Neural cell (in vitro differentiated cells): ENCODE data around the gene NR2C2. TPM values are rescaled to one million over a fixed set of nuclear protein-coding genes. Genes with fewer than 3 reads are reported as not detected.

Experiments used
- H2AFZ ChIP-seq: fragments of 200-600, 300-800 bp; sonication (generic), shearing (Covaris generic); 2 replicates; pipeline ENCODE4 v1.6.0; 2014; ENCODE audit warnings: low read depth, mild to moderate bottlenecking, antibody characterized with exemption, low read length, moderate library complexity
- H3F3A ChIP-seq: fragments of 200-600 bp; shearing (Covaris generic); 2 replicates; pipeline ENCODE4 v1.6.1; 2016; ENCODE audit warnings: mild to moderate bottlenecking, moderate library complexity, mixed read lengths, antibody characterized with exemption, low read length; ENCODE audit not compliant: insufficient read depth, poor library complexity, severe bottlenecking
- H3K27ac ChIP-seq: fragments of 200-600, 300-800 bp; sonication (generic), shearing (Covaris generic); 2 replicates; pipeline ENCODE4 v1.5.1; 2014; ENCODE audit warnings: mild to moderate bottlenecking, low read length, moderate library complexity
- H3K27me3 ChIP-seq: fragments of 300-800, 200-600 bp; sonication (generic), shearing (Covaris generic); 2 replicates; pipeline ENCODE4 v1.6.0; 2014; ENCODE audit warnings: mild to moderate bottlenecking, low read depth, low read length, moderate library complexity; ENCODE audit not compliant: insufficient read depth
- H3K36me3 ChIP-seq: fragments of 300-800, 200-600 bp; sonication (generic), shearing (Covaris generic); 2 replicates; pipeline ENCODE4 v1.5.1; 2014; ENCODE audit warnings: mild to moderate bottlenecking, antibody characterized with exemption, low read length, moderate library complexity; ENCODE audit not compliant: insufficient read depth
- H3K4me2 ChIP-seq: fragments of 300-800, 200-600 bp; sonication (generic), shearing (Covaris generic); 2 replicates; pipeline ENCODE4 v1.6.0; 2014; ENCODE audit warnings: mild to moderate bottlenecking, low read length
- H3K4me3 ChIP-seq: fragments of 300-800, 200-600 bp; sonication (generic), shearing (Covaris generic); 2 replicates; pipeline ENCODE4 v1.5.1; 2014; ENCODE audit warnings: mild to moderate bottlenecking, low read length, moderate library complexity
- H3K79me2 ChIP-seq: fragments of 200-600 bp; shearing (Covaris generic); replicated peaks from 2 replicates; pipeline ENCODE4 v1.6.0; 2014; ENCODE audit warnings: mild to moderate bottlenecking, low read length, moderate library complexity; ENCODE audit not compliant: insufficient read depth
- H3K9ac ChIP-seq: fragments of 300-800, 200-600 bp; sonication (generic), shearing (Covaris generic); 2 replicates; pipeline ENCODE4 v1.6.1; 2016; ENCODE audit warnings: mild to moderate bottlenecking, low read length, mixed read lengths
- H3K9me2 ChIP-seq: fragments of 200-600 bp; shearing (Covaris generic); 2 replicates; pipeline ENCODE4 v1.6.1; 2016; ENCODE audit warnings: mild to moderate bottlenecking, low read length, mixed read lengths; ENCODE audit not compliant: insufficient read depth
- H3K9me3 ChIP-seq: fragments of 200-600, 300-800 bp; sonication (generic), shearing (Covaris generic); 2 replicates; pipeline ENCODE4 v1.6.1; 2016; ENCODE audit warnings: mild to moderate bottlenecking, mixed run types, low read length, moderate library complexity, mixed read lengths
- H4K20me1 ChIP-seq: fragments of 200-600 bp; shearing (Covaris generic); 2 replicates; pipeline ENCODE4 v1.6.1; 2016; ENCODE audit warnings: mild to moderate bottlenecking, mixed run types; ENCODE audit not compliant: insufficient read depth
- EP300 ChIP-seq: fragments of 450-650 bp; conservative IDR thresholded peaks from 2 replicates; pipeline ENCODE4 v1.6.1; 2014; ENCODE audit warnings: antibody characterized with exemption, mild to moderate bottlenecking, moderate library complexity; ENCODE audit not compliant: poor library complexity, severe bottlenecking
- EZH2 ChIP-seq: fragments of 200-600, 300-800 bp; shearing (Covaris generic), sonication (generic); IDR thresholded peaks from 2 replicates; pipeline ENCODE4 v1.6.1; 2014; ENCODE audit warnings: antibody characterized with exemption, low read length, borderline replicate concordance, mild to moderate bottlenecking; ENCODE audit not compliant: insufficient read depth, poor library complexity, severe bottlenecking
- MXI1 ChIP-seq: fragments of 450-650 bp; conservative IDR thresholded peaks from 2 replicates; pipeline ENCODE4 v1.6.1; 2014; ENCODE audit warnings: antibody characterized with exemption, mild to moderate bottlenecking; ENCODE audit not compliant: poor library complexity, severe bottlenecking
- POLR2AphosphoS5 ChIP-seq: IDR thresholded peaks from 2 replicates; pipeline ENCODE4 v1.6.1; 2012
- RAD21 ChIP-seq: fragments of 450-650 bp; conservative IDR thresholded peaks from 2 replicates; pipeline ENCODE4 v1.6.1; 2014; ENCODE audit warnings: antibody characterized with exemption, mild to moderate bottlenecking, moderate library complexity
- SMC3 ChIP-seq: fragments of 450-650 bp; conservative IDR thresholded peaks from 2 replicates; pipeline ENCODE4 v1.6.1; 2014; ENCODE audit warnings: antibody characterized with exemption, mild to moderate bottlenecking, moderate library complexity; ENCODE audit not compliant: poor library complexity
- TAF1 ChIP-seq: IDR thresholded peaks from 2 replicates; pipeline ENCODE4 v1.6.1; 2012; ENCODE audit warnings: low read depth
- polyA plus RNA-seq: library from polyadenylated mRNA; depleted of rRNA; stranded (reverse); fragments of >200 nt; gene quantifications from 2 replicates; pipeline ENCODE4 v1.2.3, GENCODE V29; 2014
- TF ChIP-seq, protein P1 (sequence below): fragments of 450-650 bp; IDR thresholded peaks from 2 replicates; pipeline ENCODE4 v1.5.1; 2014; ENCODE audit warnings: antibody characterized with exemption, mild to moderate bottlenecking, moderate library complexity; ENCODE audit not compliant: poor library complexity, severe bottlenecking
- TF ChIP-seq, protein P2 (sequence below): IDR thresholded peaks from 2 replicates; pipeline ENCODE4 v1.6.1; 2012; ENCODE audit warnings: borderline replicate concordance

NR2C2 gene
- polyA plus RNA-seq, 1 donor from 2014 or later = 37.5 TPM

DNA sequence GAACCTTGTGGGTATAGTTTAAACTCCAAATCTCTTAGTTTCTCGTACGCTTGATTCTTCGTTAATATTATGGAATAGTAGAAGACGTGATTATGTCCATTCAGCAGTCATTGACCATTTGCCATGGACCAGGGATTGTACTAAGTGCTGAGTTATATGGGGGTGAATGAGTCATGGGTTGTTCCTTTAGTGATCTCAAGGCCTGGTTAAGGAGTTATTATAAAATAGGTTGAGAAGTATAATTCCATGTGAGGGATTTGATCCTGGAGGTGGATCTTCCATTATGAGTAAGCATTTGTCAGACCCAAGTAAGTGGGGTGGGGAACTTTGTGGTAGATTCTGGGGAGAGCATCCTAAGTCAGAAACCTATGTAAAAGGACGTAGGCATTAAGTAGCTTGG, 15.4 kb downstream of the NR2C2 start:
- Histone ChIP-seq H4K20me1 (no peaks in the 10 kb centered on the region), H3K4me3 (no peak overlapping the region), H3K27me3 (no peaks in the 10 kb centered on the region), H3K4me2 (no peak overlapping the region), H3F3A (no peaks in the 10 kb centered on the region), H3K9me3 (peaks cover 4% of the 10 kb centered on the region), H3K9me2 (no peaks in the 10 kb centered on the region), H3K9ac (no peak overlapping the region), H3K79me2 (peaks cover 10% of the 10 kb centered on the region), H2AFZ (no peak overlapping the region), H3K27ac (no peak overlapping the region), H3K36me3 (peaks cover 9% of the 10 kb centered on the region)
- TF ChIP-seq, protein P1, sequence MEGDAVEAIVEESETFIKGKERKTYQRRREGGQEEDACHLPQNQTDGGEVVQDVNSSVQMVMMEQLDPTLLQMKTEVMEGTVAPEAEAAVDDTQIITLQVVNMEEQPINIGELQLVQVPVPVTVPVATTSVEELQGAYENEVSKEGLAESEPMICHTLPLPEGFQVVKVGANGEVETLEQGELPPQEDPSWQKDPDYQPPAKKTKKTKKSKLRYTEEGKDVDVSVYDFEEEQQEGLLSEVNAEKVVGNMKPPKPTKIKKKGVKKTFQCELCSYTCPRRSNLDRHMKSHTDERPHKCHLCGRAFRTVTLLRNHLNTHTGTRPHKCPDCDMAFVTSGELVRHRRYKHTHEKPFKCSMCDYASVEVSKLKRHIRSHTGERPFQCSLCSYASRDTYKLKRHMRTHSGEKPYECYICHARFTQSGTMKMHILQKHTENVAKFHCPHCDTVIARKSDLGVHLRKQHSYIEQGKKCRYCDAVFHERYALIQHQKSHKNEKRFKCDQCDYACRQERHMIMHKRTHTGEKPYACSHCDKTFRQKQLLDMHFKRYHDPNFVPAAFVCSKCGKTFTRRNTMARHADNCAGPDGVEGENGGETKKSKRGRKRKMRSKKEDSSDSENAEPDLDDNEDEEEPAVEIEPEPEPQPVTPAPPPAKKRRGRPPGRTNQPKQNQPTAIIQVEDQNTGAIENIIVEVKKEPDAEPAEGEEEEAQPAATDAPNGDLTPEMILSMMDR = no peak
- TF ChIP-seq EZH2 (no peak), POLR2AphosphoS5 (no peak), MXI1 (no peak), TAF1 (no peak), EP300 (no peak), RAD21 (no peak), SMC3 (no peak)
- TF ChIP-seq, protein P2, sequence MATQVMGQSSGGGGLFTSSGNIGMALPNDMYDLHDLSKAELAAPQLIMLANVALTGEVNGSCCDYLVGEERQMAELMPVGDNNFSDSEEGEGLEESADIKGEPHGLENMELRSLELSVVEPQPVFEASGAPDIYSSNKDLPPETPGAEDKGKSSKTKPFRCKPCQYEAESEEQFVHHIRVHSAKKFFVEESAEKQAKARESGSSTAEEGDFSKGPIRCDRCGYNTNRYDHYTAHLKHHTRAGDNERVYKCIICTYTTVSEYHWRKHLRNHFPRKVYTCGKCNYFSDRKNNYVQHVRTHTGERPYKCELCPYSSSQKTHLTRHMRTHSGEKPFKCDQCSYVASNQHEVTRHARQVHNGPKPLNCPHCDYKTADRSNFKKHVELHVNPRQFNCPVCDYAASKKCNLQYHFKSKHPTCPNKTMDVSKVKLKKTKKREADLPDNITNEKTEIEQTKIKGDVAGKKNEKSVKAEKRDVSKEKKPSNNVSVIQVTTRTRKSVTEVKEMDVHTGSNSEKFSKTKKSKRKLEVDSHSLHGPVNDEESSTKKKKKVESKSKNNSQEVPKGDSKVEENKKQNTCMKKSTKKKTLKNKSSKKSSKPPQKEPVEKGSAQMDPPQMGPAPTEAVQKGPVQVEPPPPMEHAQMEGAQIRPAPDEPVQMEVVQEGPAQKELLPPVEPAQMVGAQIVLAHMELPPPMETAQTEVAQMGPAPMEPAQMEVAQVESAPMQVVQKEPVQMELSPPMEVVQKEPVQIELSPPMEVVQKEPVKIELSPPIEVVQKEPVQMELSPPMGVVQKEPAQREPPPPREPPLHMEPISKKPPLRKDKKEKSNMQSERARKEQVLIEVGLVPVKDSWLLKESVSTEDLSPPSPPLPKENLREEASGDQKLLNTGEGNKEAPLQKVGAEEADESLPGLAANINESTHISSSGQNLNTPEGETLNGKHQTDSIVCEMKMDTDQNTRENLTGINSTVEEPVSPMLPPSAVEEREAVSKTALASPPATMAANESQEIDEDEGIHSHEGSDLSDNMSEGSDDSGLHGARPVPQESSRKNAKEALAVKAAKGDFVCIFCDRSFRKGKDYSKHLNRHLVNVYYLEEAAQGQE = no peak

DNA sequence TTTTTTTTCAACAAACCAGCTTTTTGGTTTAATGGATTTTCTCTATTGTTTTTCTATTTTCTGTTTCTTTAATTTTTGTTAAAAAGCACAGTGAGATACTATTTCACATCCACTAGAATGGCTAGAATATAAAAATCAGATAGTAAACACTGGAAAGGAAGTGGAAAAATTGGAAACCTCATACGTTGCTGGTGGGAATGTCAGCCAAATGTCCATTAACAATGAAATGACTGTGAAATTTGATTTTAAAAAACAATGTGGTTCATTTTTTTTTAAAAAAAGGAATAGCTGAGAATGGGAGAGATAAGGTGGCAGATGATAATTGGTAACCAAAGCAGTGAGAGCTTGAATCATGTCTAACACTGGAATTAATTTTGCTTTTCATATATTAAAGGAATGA, 19.9 kb downstream of the NR2C2 start:
- Histone ChIP-seq H3K9ac (no peak overlapping the region), H3K79me2 (peaks cover 7% of the 10 kb centered on the region), H3K9me3 (peaks cover 4% of the 10 kb centered on the region), H3K9me2 (no peaks in the 10 kb centered on the region), H3K36me3 (peaks cover 5% of the 10 kb centered on the region), H3F3A (no peaks in the 10 kb centered on the region), H3K4me3 (no peak overlapping the region), H3K27me3 (no peaks in the 10 kb centered on the region), H3K27ac (no peak overlapping the region), H4K20me1 (no peaks in the 10 kb centered on the region), H3K4me2 (no peak overlapping the region), H2AFZ (no peak overlapping the region)
- TF ChIP-seq, protein P2 = no peak
- TF ChIP-seq EZH2 = no peak
- no peak for TF ChIP-seq RAD21
- TF ChIP-seq SMC3 = no peak
- TF ChIP-seq EP300 = no peak
- TF ChIP-seq, protein P1 = no peak
- no peak for TF ChIP-seq TAF1
- TF ChIP-seq POLR2AphosphoS5 = no peak
- no peak for TF ChIP-seq MXI1
